Measurements from ENCODE around the gene FKBP6.
"Not testable (repeated sequence)": the region's sequence is repeated elsewhere in the genome, so short reads cannot be mapped to it uniquely, and the experiment has no call there.

Gene FKBP6

GRCh38 chr7:73359306-73359705, 31.3 kb downstream of the FKBP6 start:
- no peaks in the 10 kb centered on the region for H3K79me2 ChIP-seq (ENCODE audit: control insufficient read depth, insufficient read depth, low read length, poor library complexity)
- H3K4me2 ChIP-seq (ENCODE audit: low read length): no peak overlapping the region
- H2AK5ac ChIP-seq (ENCODE audit: low read length): no peak overlapping the region
- H3K27ac ChIP-seq (ENCODE audit: low read depth, low read length): no peak overlapping the region
- no peak overlapping the region for H2BK5ac ChIP-seq (ENCODE audit: low read depth, low read length, poor library complexity)
- H2BK12ac ChIP-seq (ENCODE audit: low read length): no peak overlapping the region
- no peak overlapping the region for H3K14ac ChIP-seq (ENCODE audit: low read length)
- H3K9ac ChIP-seq (ENCODE audit: low read length): no peak overlapping the region
- H3K23ac ChIP-seq (ENCODE audit: low read length): no peak overlapping the region
- H3K36me3 ChIP-seq (ENCODE audit: control insufficient read depth in 1 of 2, insufficient read depth in 2 of 2, low read length in 2 of 2): no peaks in the 10 kb centered on the region
- no peak overlapping the region for H3K18ac ChIP-seq (ENCODE audit: low read length)
- H2AFZ ChIP-seq (ENCODE audit: insufficient read depth, low read length, poor library complexity): no peak overlapping the region
- H3K4ac ChIP-seq (ENCODE audit: low read depth, low read length): no peak overlapping the region
- H4K8ac ChIP-seq (ENCODE audit: low read depth, low read length): no peak overlapping the region
- H2BK120ac ChIP-seq (ENCODE audit: insufficient read depth, low read length, poor library complexity): no peak overlapping the region
- H4K91ac ChIP-seq (ENCODE audit: low read depth, low read length): no peak overlapping the region
- no peaks in the 10 kb centered on the region for H3K4me1 ChIP-seq (ENCODE audit: control insufficient read depth in 1 of 2, insufficient read depth in 2 of 2, low read length in 2 of 2)
- no peaks in the 10 kb centered on the region for H3K79me1 ChIP-seq (ENCODE audit: low read length)
- H3K4me3 ChIP-seq (ENCODE audit: low read depth, low read length): no peak overlapping the region
- no peak for DNase-seq
- no peaks in the 10 kb centered on the region for H3K27me3 ChIP-seq (ENCODE audit: insufficient read depth, low read length)
- H4K12ac ChIP-seq (ENCODE audit: low read depth, low read length): no peak overlapping the region
- H3K9me3 ChIP-seq (ENCODE audit: insufficient read depth, low read depth, low read length): no peaks in the 10 kb centered on the region
- WGBS (ENCODE audit: extremely low coverage, insufficient coverage, insufficient read length): no CpG with 5 or more reads among the region's 11 CpGs

- Histone ChIP-seq H3K9ac (ENCODE audit: low read length) (no peak overlapping the region), H3K4me2 (ENCODE audit: low read length) (no peak overlapping the region), H3K9me3 (ENCODE audit: insufficient read depth, low read depth, low read length) (no peaks in the 10 kb centered on the region), H3K79me2 (ENCODE audit: control insufficient read depth, insufficient read depth, low read length, poor library complexity) (no peaks in the 10 kb centered on the region), H3K23ac (ENCODE audit: low read length) (no peak overlapping the region), H2BK5ac (ENCODE audit: low read depth, low read length, poor library complexity) (no peak overlapping the region), H2AFZ (ENCODE audit: insufficient read depth, low read length, poor library complexity) (no peak overlapping the region), H4K12ac (ENCODE audit: low read depth, low read length) (no peak overlapping the region), H3K4me3 (ENCODE audit: low read depth, low read length) (no peak overlapping the region), H3K14ac (ENCODE audit: low read length) (no peak overlapping the region), H3K27me3 (ENCODE audit: insufficient read depth, low read length) (no peaks in the 10 kb centered on the region), H4K8ac (ENCODE audit: low read depth, low read length) (no peak overlapping the region), H3K27ac (ENCODE audit: low read depth, low read length) (no peak overlapping the region), H2BK12ac (ENCODE audit: low read length) (no peak overlapping the region), H3K4ac (ENCODE audit: low read depth, low read length) (no peak overlapping the region), H3K79me1 (ENCODE audit: low read length) (no peaks in the 10 kb centered on the region), H2AK5ac (ENCODE audit: low read length) (no peak overlapping the region), H4K91ac (ENCODE audit: low read depth, low read length) (no peak overlapping the region), H3K18ac (ENCODE audit: low read length) (no peak overlapping the region), H3K4me1 (ENCODE audit: control insufficient read depth in 1 of 2, insufficient read depth in 2 of 2, low read length in 2 of 2) (no peaks in the 10 kb centered on the region), H2BK120ac (ENCODE audit: insufficient read depth, low read length, poor library complexity) (no peak overlapping the region), H3K36me3 (ENCODE audit: control insufficient read depth in 1 of 2, insufficient read depth in 2 of 2, low read length in 2 of 2) (no peaks in the 10 kb centered on the region)
- no CpG with 5 or more reads among the region's 13 CpGs for WGBS (ENCODE audit: extremely low coverage, insufficient coverage, insufficient read length)
- no peak for DNase-seq
Observed at GRCh38 chr7:73359746-73360375, 31.9 kb downstream of the FKBP6 start.

- not testable (repeated sequence) for H3K79me1 ChIP-seq (ENCODE audit: low read length); H2BK12ac ChIP-seq (ENCODE audit: low read length); H2BK120ac ChIP-seq (ENCODE audit: insufficient read depth, low read length, poor library complexity); H3K79me2 ChIP-seq (ENCODE audit: control insufficient read depth, insufficient read depth, low read length, poor library complexity); H2BK5ac ChIP-seq (ENCODE audit: low read depth, low read length, poor library complexity); H3K4me3 ChIP-seq (ENCODE audit: low read depth, low read length); H3K23ac ChIP-seq (ENCODE audit: low read length); H3K18ac ChIP-seq (ENCODE audit: low read length); H3K9me3 ChIP-seq (ENCODE audit: insufficient read depth, low read depth, low read length); H3K27ac ChIP-seq (ENCODE audit: low read depth, low read length); H3K27me3 ChIP-seq (ENCODE audit: insufficient read depth, low read length); H4K8ac ChIP-seq (ENCODE audit: low read depth, low read length); H3K36me3 ChIP-seq (ENCODE audit: control insufficient read depth in 1 of 2, insufficient read depth in 2 of 2, low read length in 2 of 2); H3K4ac ChIP-seq (ENCODE audit: low read depth, low read length); H4K12ac ChIP-seq (ENCODE audit: low read depth, low read length); H2AK5ac ChIP-seq (ENCODE audit: low read length); H3K4me2 ChIP-seq (ENCODE audit: low read length); DNase-seq; H4K91ac ChIP-seq (ENCODE audit: low read depth, low read length); H3K9ac ChIP-seq (ENCODE audit: low read length); H2AFZ ChIP-seq (ENCODE audit: insufficient read depth, low read length, poor library complexity); H3K14ac ChIP-seq (ENCODE audit: low read length); H3K4me1 ChIP-seq (ENCODE audit: control insufficient read depth in 1 of 2, insufficient read depth in 2 of 2, low read length in 2 of 2)
- WGBS (ENCODE audit: extremely low coverage, insufficient coverage, insufficient read length): no CpG with 5 or more reads among the region's 1 CpG
Observed at GRCh38 chr7:73360590-73360989, 32.6 kb downstream of the FKBP6 start.

- no peak overlapping the region for H4K91ac ChIP-seq (ENCODE audit: low read depth, low read length)
- no peak overlapping the region for H2BK5ac ChIP-seq (ENCODE audit: low read depth, low read length, poor library complexity)
- no peak overlapping the region for H3K18ac ChIP-seq (ENCODE audit: low read length)
- no peak overlapping the region for H3K9ac ChIP-seq (ENCODE audit: low read length)
- no peak overlapping the region for H4K8ac ChIP-seq (ENCODE audit: low read depth, low read length)
- no peak overlapping the region for H2AK5ac ChIP-seq (ENCODE audit: low read length)
- no peaks in the 10 kb centered on the region for H3K79me1 ChIP-seq (ENCODE audit: low read length)
- H3K4me3 ChIP-seq (ENCODE audit: low read depth, low read length): no peak overlapping the region
- no peak overlapping the region for H2BK12ac ChIP-seq (ENCODE audit: low read length)
- WGBS (ENCODE audit: extremely low coverage, insufficient coverage, insufficient read length): no CpG with 5 or more reads among the region's 28 CpGs
- no peak overlapping the region for H3K14ac ChIP-seq (ENCODE audit: low read length)
- no peak for DNase-seq
- H3K4me2 ChIP-seq (ENCODE audit: low read length): no peak overlapping the region
- no peak overlapping the region for H3K4ac ChIP-seq (ENCODE audit: low read depth, low read length)
- no peaks in the 10 kb centered on the region for H3K27me3 ChIP-seq (ENCODE audit: insufficient read depth, low read length)
- H3K36me3 ChIP-seq (ENCODE audit: control insufficient read depth in 1 of 2, insufficient read depth in 2 of 2, low read length in 2 of 2): no peaks in the 10 kb centered on the region
- no peaks in the 10 kb centered on the region for H3K4me1 ChIP-seq (ENCODE audit: control insufficient read depth in 1 of 2, insufficient read depth in 2 of 2, low read length in 2 of 2)
- H4K12ac ChIP-seq (ENCODE audit: low read depth, low read length): no peak overlapping the region
- H2BK120ac ChIP-seq (ENCODE audit: insufficient read depth, low read length, poor library complexity): no peak overlapping the region
- no peak overlapping the region for H3K27ac ChIP-seq (ENCODE audit: low read depth, low read length)
- no peaks in the 10 kb centered on the region for H3K9me3 ChIP-seq (ENCODE audit: insufficient read depth, low read depth, low read length)
- no peak overlapping the region for H3K23ac ChIP-seq (ENCODE audit: low read length)
- H3K79me2 ChIP-seq (ENCODE audit: control insufficient read depth, insufficient read depth, low read length, poor library complexity): no peaks in the 10 kb centered on the region
- H2AFZ ChIP-seq (ENCODE audit: insufficient read depth, low read length, poor library complexity): no peak overlapping the region
Observed at GRCh38 chr7:73363225-73364005, 35.5 kb downstream of the FKBP6 start.

Measured in trophoblast cell (in vitro differentiated cells and primary cell).